Activated naive CD4-positive, alpha-beta T cell treated with Interleukin-2 at 50 U/mL for 16 hours (primary cell): ENCODE results near the gene FAF1.

Experiments used
- DNase-seq: peaks from one replicate; pipeline ENCODE4 v3.0.0-alpha.2; 2020

FAF1 gene

DNA sequence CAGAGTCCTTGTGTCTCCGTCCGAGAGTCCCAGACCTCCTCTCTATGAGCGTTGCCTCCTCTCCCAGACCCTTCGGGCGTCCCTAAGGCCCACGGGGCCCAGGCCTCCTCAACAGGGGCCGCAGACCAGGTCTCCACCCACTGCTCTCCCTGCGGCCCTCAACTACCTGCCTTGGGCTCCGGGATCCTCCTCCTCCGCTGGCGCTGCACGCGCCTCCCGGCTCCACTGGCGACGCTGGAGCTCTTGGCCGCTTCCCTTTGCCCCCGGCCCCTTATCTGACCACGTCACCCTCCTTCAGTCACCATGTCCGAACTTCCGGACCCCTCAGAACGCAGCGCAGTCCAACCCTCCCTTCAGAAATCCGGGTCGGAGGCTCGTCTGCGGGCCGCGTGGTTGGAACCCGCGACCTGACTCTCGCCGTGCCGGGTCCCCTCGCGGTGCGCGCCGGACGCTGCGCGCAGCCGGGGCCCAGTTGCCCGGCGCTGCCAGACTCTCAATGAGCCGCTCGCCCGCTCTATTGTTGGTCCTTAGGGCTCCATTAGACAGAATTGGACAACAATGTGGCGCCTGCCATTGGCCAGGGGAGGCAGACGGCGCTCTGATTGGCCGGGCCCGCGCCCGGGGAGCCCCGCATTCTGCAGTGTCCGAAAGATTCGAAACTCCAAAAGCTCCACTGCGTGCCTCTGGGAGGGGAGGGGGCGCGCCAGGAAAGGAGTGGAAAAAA lies 537.0 kb downstream of the FAF1 start, which contains the start of gene DMRTA2:
TSS of gene DMRTA2 (minus strand) at position 498 of the 724 bp plus-strand sequence. CDS start 1,907 bp downstream, outside the sequence.
- DNase-seq, result no peak

DNA sequence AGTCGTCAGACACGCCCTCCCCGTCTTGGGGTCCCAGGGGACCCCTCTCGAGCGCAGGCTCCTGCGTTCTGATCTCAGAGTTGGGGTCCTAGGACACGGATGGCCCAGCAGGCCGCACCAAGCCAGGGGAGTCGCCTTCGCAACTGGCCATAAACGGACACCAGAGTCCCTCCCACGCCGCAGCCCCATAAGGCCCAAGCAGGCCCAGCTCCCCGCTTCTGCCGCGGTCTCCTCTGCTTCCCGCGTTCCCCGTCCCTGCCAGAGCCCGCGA lies 537.5 kb downstream of the FAF1 start:
- DNase-seq, result no peak

DNA sequence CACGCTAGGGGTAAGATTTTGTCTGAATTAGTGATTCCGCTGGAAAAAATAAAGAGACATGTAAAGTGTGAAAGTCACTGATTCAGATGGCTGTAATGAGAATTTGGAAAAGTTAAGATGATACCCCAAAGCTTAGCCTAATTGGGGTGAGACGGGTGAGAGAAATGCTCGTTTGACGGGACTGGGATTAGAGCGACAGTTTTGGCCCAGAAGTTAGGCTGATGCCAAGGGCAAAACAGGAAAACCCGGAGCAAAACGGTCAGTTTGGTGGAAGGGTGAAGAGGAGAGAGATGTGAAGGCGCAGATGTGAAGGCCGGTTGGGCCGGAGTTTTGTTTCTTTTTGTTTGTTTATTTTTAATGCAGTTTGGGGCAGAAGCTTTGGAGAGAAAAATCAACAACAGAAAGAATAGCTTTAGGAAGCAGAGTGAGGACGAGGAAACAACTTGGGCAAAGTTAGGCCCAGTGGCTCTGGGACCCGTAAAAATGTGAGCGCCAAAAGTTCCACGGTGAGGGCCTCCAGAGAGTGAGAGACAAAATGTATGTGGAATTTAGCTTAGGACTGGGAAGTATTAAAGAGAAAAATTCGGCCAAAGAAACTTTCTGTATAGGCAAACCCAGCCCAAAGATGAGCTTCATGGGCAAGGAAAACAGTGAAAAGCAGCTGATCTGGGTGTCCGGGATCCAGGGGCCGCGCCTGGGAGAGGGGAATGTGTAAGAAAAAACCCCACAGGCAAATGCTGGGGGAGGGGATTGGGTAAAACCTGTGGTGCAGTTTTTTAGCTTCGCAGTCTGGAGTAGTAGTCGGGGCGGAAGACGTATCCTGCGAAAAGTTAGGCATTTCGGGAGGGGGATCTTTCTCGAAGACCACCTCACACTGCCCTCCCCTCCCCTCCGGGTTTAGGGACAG lies 538.0 kb downstream of the FAF1 start:
- DNase-seq, result no peak

DNA sequence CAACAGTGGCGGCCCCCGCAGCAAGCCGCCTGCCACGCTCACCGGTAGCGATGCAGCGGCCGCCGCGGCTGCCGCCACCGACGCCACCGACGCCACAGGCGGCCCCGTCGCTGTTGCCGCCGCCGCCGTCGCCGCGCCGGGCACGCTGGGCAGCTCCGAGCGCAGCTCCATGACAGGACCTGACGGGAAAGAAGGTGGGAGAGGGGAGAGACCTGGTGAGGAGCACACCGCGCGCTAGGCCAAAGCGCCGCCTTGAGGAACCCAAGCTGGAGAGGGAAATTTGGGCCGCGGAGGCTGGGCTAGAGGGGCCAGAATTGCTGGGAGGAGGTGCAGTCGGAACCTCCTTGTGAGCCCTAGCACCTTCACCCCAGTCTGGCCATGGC lies 538.7 kb downstream of the FAF1 start:
- no peak for DNase-seq

DNA sequence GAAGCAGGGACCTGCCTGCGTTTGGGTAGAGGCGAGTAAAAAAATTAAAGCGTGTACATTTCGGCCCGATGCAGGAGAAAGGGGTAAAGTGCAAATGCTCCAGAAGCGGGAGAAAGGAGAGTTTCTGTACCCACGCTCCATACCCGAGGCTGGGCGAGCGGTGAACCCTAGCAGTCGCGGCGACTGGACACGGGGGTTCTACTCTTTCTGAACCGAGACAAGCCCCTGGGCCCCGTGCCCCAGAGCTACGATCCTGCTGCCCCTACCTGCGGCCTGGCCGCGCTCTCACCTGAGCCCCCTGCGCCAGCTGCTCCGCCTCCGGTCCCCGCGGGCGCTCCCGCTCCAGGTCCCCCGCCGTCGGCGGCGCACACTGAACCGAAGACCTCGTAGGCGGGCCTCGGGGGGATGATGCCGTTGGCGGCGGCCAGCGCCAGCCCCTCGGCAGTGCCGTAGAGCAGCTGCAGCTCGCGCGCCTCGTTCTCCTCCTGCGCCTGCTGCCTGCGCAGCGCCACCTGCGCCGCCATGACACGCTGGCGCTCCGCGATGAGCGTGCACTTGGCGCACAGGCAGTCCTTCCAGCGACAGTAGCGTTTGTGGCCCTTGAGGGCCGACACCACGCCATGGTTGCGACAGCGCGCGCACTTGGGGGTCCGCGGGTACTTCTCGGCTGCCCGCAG lies 539.2 kb downstream of the FAF1 start:
- DNase-seq, result no peak

DNA sequence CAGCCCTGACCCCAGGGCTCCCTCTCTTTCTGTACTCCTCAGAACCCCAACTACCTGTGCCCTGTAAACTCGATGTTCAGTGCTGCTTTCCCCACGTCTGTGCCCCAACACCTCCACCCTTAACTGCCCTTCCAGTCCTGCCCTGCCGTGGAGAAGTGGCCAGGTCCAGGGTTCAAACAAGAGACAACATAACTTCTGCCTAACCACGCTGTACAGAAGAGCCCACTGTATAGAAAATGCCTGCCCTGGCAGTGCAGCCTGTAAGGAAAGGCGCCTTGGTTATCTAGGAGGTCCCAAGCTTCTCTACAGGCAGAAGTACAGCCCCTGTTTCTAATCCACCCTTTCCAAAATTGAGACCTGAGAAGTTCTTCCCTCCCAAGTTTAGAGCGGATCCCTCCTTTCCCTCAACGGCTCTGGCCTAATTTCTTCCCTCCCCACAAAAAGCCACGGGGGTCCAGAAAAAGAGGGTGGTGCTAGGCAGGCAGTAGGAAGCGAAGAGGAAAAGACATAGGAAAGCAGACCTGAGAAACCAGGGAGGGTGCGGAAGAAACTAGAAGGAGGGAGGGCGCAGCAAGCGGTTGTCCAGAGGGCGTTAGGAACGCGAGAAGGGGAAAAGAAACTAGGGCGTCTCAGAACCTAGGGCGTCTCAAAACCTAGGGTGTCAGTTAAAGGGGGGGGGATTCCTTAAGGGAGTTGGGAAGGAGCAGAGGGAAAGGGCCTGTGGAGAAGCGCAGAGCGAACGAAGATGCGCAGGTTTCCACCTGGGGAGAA lies 540.0 kb downstream of the FAF1 start:
- DNase-seq, result no peak

DNA sequence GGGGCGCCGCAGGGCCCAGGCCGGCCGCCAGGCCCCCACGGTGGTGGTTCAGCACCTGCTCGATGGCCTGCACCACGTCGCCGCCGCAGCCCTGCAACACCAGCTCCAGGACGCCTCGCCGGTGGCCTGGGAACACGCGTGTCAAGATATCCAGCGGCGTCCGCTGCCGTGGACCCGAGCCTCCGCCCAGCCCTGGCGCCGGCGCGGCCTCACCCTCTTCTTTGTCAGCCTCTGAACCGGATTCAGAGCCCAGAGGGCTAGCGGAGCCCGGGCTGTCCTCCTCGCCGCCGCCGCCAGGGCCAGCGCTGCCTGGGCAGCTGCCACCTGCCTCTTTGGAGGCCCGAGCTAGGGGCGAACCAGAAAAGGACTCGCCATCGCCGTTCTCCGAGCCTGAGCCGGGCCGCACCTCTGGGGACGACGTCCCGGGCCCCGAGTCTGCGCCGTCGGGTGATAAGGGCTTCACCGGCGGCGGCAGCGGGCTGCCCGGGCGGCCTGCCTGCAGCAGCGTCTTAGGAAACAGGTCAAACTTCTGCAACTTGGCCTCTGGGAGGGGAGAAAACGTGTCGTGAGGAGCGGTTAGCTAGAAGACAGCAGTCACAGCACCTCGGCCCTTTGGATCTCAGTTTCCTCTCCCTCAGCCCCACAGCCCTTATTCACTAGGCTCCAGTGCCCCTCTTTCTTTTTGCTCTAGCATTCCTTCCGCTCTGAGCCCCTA lies 540.7 kb downstream of the FAF1 start:
- DNase-seq, result no peak

DNA sequence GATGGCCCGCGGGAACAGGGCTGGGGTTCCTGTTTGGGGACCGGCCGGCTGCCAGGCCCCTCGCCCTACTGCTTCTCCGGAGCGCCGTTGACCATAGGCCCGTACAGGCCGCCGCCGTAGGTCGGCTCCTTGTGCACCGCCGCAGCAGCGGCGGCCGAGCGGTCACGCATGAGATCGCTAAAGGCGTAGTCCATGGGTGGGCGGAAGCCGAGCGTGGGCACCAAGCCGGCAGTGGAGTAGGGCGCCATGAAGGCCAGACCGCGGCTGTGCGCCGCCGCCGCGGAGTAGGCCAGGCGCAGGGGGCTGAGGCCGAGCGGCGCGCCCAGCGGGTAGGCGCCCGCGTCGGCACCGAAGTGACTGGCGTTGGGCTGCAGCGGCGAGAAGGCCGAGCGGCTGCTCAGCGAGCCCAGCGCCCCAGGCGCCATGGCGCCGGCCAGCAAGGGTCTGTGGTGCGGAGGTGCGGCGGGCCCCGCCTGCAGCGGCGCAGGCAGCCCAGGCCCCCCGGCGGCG lies 541.4 kb downstream of the FAF1 start:
- no peak for DNase-seq

DNA sequence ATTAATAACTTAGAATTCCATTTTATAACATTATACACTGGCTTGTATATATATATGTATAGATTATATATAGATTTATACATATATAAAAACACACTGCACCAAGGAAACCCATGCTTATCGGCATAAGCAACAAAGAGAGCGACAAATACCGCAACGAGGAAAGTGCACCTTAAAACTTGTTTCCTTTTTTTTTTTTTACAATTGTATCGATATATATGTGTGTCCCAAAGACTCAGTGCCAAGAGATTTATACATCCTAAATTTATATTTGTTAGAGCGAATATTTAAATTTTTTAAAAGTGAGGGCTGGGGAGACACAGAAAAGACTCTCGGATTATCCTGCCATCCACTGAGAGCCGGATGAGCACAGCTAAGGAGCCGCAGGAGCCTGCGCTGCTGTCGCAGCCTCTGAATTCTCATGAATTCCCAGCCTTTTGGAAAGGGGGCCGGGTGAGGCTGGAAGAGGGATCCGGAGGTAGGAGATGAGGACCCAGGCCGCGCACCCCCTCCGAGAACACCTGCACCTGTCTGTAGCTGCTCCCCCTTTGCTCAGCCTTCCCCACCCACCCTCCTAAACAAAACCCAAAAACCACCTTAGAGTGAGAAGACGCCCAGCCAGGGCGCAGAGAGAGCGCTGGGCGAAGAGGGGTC lies 542.0 kb downstream of the FAF1 start:
- no peak for DNase-seq

DNA sequence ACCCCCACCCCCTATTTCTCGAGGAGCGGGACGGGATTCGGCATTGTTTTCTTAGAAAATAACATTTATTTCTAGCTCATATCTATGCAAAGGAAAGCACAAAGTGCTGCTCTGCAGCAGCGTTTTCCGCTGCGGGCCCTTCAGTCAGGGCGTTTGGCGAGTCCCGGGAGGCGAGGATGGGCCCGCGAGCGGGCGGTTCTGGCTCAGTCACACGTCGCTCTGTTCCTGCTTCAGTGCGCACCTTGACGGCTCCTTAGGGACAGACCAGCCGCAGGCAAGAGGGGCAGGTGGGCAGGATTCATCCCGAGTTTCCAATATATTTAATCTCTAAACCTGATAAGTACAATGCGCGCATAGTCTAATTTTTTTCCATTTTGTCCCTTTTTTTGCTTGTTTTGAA lies 542.6 kb downstream of the FAF1 start:
- DNase-seq, result no peak

DNA sequence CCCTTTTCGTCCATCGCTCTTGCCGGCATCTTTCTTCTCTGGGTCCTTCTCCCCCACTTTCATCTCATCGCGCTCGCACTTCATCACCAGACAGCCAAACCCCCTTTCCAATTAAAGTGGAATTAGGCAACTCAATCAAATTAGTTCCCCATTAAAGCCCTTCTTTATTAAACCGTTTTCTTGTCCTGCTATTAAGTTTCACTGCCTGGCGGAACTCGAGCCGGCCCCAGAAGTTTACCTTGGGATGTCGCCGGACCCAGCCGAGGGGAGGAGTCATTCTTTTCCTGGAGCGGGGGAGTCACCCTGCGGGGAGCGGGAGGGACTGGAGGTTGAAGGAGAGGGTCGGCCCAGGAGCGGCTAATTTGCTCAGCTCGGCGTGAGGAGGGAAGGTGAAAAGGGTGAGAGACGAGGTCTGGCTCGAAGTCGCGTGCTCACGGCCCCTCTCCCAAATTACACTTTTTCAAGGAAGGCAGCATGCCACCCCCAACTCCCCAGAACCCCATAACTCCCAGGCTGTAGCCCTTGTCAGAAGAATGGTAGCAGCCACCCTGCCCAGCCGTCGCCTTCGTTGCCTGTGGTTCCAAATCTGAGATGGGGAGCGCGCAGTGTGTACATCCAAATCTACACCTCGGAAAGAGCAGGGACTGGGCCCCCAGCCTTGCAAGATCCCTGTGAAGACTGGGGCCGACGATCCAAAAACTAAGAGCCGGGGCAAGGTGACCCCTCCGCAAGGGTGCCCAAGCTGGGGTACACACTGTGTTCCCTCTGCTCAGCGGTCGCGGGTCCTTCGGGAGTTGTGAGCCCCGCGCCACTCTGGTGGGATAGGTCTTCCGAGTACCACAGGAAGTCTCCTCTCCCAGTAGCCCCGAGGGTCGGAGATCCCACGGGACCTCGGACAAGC lies 543.3 kb downstream of the FAF1 start:
- DNase-seq, result no peak

DNA sequence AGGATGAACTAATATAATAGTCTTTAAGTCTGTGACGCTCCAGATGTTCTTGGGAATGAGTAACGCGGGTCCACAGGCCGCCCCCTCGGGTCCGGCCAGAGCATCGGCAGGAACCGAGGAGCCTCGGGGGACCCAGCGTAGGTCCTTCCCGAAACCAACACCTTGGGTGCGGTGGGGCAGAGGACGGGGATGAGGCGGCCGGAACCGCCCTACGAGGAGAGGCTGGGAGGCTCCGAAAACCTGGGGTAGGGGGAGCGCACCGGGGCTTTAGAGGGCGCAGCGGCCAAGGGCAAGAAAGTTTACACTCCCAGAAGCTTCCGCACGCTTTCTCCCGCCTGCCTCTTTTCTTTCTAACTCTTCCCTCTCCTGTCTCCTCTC lies 543.9 kb downstream of the FAF1 start:
- DNase-seq, result no peak

DNA sequence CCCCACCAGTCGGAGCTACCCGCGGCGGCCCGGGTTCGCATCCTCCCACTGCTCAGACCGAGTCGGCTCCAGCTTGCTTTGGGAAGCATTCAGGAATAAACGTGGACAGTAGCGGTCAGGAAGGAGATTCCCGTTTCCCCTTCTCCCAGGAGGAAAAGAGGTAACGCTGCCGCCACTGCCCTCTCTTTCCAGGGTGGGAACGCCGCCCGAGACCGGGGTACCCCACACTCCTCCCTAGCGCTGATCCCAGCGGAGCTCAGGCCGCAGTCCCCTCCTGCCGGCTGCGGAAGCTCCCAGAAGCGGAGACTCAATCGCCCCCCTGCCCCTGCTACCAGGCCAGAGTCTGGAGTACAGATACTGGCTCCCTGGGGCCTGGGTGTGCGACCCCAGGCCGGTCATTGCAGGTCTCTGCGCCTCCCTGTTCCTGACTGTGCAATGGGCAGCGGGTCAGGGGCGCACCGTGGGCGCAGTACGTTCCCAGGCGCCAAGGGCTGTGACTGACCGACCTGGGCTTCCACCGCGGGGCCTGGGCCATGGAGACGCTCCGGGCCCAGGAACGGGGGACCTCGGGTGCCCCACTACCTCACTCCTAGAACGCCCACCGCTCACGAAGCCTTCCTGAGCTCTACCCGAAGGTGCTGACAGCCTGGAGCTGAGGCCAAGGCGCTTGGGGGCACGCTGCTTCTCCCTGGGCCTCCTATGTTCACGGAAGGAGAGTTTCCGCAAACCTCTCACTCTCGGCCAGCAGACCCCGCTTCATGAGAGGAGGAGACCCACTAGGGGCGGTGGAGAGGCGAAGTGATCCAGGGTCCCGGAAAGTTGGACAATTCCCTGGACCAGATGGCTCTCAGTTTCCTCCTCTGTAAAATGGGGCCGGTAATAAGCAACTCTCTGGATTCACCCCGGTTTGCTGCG lies 544.6 kb downstream of the FAF1 start:
- no peak for DNase-seq

DNA sequence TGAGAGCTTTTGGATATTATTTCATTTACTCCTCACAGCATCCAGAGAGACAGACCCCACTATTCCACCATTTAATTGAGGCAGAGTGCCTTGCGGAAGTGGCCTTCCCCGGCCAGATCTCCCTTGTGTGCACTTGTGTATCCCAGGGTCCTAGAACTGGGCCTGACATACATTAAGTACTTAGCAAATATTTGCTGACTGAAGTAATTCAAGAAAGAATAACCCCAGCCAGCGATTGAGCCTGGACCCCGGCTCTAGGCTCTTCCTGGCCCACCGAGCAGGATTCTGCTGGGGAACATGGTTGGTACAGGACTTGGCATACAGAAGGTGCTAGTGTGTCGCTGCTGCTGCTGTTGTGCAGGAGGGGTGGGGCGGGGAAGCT lies 545.2 kb downstream of the FAF1 start:
- no peak for DNase-seq

DNA sequence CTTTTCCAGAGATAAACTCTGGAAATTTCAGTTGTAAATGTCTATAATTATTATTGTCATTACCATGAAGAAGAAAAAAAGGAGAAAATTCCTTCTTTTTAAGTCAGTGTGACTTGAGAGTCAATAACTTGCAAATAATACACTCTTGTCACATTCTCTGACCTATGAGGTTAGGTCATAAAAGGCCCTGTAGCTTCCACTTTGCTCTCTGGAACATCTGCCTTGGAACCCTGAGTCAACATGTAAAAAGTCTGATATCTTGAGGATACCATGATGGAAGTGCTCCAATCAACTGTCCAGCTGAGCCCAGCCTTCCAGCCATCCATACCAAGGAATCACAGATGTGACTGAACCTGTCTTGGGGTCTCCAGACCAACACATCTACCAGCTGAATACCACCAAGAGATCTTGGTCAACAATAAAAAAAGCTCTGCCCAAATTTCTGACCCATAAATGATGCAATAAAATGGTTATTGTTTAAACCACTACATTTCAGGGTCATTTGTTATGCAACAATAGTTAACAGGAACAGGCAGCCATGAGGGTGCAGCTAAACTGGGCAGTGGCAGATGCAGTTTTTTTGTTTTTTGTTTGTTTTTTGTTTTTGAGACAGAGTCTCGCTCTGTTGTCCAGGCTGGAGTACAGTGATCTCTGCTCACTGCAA lies 547.1 kb downstream of the FAF1 start:
- no peak for DNase-seq

DNA sequence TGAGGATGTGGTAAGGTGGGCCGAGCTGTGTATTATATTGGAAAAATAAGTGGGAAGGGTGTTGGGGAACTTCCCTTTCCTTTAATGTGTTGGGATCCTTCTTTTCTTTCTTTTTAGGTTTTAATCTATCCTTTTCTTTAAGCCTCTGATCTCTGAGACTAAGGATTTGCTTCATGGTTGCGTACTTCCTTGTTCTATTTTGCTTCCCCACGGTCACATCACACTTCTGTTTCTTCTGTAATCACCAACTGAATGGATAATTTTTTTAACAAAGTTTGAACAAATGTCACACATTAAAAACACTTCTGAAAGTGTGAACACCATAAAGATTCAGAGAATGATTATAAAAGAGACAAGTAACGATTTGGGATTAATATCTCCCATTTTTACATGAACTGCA lies 554.3 kb downstream of the FAF1 start:
- no peak for DNase-seq

DNA sequence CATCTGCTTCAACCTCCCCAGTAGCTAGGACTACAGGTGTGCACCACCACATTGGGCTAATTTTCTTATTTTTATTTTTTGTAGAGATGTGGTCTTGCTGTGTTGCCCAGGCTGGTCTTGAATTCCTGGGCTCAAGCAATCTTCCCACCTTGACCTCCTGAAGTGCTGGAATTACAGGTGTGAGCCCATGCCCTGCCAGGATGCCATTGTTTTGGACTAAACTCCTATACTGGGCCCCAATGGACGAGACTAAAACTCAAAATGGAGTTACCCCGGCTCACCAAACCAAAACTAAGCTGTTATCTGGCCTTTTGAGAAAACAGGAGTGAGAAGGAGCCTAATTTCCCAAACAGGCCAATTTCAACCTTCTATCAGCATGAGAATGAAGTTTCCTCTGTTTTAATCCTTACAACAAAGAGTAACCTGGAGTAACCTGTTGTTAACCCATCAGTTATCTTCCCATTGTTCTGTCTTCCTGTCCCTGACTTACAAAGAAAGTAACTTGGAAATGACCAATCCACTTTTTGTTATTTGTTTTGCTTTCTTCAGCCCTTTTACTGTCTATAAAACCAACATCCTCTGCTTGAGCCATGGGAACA lies 566.4 kb downstream of the FAF1 start:
- no peak for DNase-seq
